Sigmoid colon (tissue), 7 donors: ENCODE results near the gene LRRTM1. TPM values are rescaled to one million over a fixed set of nuclear protein-coding genes. Genes with fewer than 3 reads are reported as not detected.

Source experiments
- DNase-seq: peaks from one replicate; pipeline ENCODE4 v3.0.0-alpha.2; 2019
- H3K27ac ChIP-seq, 4 donors: fragments of 200-600 bp; sonication (generic); one replicate each; pipeline ENCODE4 v1.5.1; 2016 to 2019; ENCODE audit warnings: mild to moderate bottlenecking in 1 of 4
- H3K27me3 ChIP-seq, 3 donors: fragments of 200-600 bp; sonication (generic); one replicate each; pipeline ENCODE4 v1.5.1; 2019; ENCODE audit warnings: mild to moderate bottlenecking in 1 of 3
- H3K36me3 ChIP-seq, 4 donors: fragments of 200-600 bp; sonication (generic); one replicate each; pipeline ENCODE4 v1.5.1; 2016 to 2019
- H3K4me1 ChIP-seq, 4 donors: fragments of 200-600 bp; sonication (generic); one replicate each; pipeline ENCODE4 v1.5.1; 2017 to 2019
- H3K4me3 ChIP-seq, 4 donors: fragments of 200-600 bp; sonication (generic); one replicate each; pipeline ENCODE4 v1.5.1; 2017 to 2019; ENCODE audit warnings: mild to moderate bottlenecking in 2 of 4, moderate library complexity in 1 of 4
- H3K9me3 ChIP-seq, 4 donors: fragments of 200-600 bp in 3 of 4; sonication (generic) in 3 of 4; one replicate each; pipeline versions ENCODE4 v1.5.1 to v1.6.1; 2013 to 2019
- EP300 ChIP-seq, 4 donors: sonication (generic); formaldehyde crosslinking; IDR thresholded peaks; one replicate each; pipeline ENCODE4 v1.6.1; 2017; ENCODE audit warnings: antibody characterized with exemption in 4 of 4
- POLR2A ChIP-seq, 2 donors: fragments of 450-650 bp; IDR thresholded peaks; one replicate each; pipeline ENCODE4 v1.6.1; 2016; ENCODE audit warnings: antibody characterized with exemption in 2 of 2, mild to moderate bottlenecking in 2 of 2, moderate library complexity in 2 of 2
- POLR2AphosphoS5 ChIP-seq, 4 donors: sonication (generic); formaldehyde crosslinking; IDR thresholded peaks; one replicate each; pipeline ENCODE4 v1.6.1; 2017; ENCODE audit warnings: antibody characterized with exemption in 4 of 4
- WGBS, 2 donors: extraction: QIAGEN DNeasy Blood & Tissue Kit; methylation state at CpG; one replicate each; pipeline ENCODE4 v1.1.7; 2013; 5-methylcytosine and 5-hydroxymethylcytosine counted together
- intact Hi-C: fragments of 100-400 bp; cut with DNase I; formaldehyde crosslinking; loops from one replicate; pipeline ENCODE4 v1.15.1; 2023
- polyA plus RNA-seq, 3 donors: library from polyadenylated mRNA; stranded (reverse); fragments of 200-250 nt; gene quantifications; one replicate each; pipeline ENCODE4 v1.2.3, GENCODE V29; 2013
- total RNA-seq, 4 donors: library from RNA; depleted of rRNA; stranded (reverse); fragments of >200 nt; gene quantifications; one replicate each; pipeline ENCODE4 v1.1.0, GENCODE V29; 2016
- TF ChIP-seq, protein P1 (sequence below), 4 experiments: fragments of 450-650 bp in 3 of 4; fragments of 200-600 bp in 1 of 4; IDR thresholded peaks; one replicate each; pipeline ENCODE4 v1.5.1; 2016 to 2019; ENCODE audit warnings: antibody characterized with exemption in 4 of 4, mild to moderate bottlenecking in 3 of 4, moderate library complexity in 2 of 4
- donor health status: healthy with polysubstance abuse.
- donor health status: Bipolar disorder and iron deficiency.
- donor health status: healthy.

The LRRTM1 gene
- total and polyA plus RNA-seq, 7 donors: 0.49 to 3.0 (median 1.5) TPM; not detected in 2

DNA sequence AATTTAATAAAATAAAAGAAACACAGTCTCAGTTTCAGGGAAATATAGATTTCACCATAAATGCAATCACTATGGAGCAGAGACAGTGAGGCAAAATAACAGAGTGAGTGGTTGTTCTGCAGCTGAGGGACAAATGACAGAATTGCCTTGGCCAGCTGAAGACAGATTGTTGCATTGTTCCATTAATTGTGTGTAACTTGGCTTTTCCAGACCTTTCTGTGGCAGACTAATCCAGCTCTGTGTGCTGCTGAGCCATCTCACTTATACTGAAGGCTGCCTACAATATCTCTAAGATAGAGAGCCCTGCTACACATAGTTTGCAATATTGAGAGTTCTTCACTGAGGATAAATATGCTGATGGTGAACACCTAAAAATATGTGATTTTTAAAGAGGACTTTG lies 11.5 kb downstream of the LRRTM1 start:
- Histone ChIP-seq H3K4me3 (no peak overlapping the region), H3K27ac (no peak overlapping the region), H3K4me1 (peaks cover 0 to 31% (median 18%) of the 10 kb centered on the region in 4 donors), H3K27me3 (no peaks in the 10 kb centered on the region), H3K9me3 (no peaks in the 10 kb centered on the region), H3K36me3 (no peaks in the 10 kb centered on the region)
- intact Hi-C loops: no loop called here
- no peak for DNase-seq
- no peak for TF ChIP-seq POLR2A (IDR thresholded peaks at IDR 0.05)
- no peak for TF ChIP-seq EP300 (IDR thresholded peaks at IDR 0.05)
- TF ChIP-seq, protein P1, sequence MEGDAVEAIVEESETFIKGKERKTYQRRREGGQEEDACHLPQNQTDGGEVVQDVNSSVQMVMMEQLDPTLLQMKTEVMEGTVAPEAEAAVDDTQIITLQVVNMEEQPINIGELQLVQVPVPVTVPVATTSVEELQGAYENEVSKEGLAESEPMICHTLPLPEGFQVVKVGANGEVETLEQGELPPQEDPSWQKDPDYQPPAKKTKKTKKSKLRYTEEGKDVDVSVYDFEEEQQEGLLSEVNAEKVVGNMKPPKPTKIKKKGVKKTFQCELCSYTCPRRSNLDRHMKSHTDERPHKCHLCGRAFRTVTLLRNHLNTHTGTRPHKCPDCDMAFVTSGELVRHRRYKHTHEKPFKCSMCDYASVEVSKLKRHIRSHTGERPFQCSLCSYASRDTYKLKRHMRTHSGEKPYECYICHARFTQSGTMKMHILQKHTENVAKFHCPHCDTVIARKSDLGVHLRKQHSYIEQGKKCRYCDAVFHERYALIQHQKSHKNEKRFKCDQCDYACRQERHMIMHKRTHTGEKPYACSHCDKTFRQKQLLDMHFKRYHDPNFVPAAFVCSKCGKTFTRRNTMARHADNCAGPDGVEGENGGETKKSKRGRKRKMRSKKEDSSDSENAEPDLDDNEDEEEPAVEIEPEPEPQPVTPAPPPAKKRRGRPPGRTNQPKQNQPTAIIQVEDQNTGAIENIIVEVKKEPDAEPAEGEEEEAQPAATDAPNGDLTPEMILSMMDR (IDR thresholded peaks at IDR 0.05): no peak
- TF ChIP-seq POLR2AphosphoS5 (IDR thresholded peaks at IDR 0.05): no peak

DNA sequence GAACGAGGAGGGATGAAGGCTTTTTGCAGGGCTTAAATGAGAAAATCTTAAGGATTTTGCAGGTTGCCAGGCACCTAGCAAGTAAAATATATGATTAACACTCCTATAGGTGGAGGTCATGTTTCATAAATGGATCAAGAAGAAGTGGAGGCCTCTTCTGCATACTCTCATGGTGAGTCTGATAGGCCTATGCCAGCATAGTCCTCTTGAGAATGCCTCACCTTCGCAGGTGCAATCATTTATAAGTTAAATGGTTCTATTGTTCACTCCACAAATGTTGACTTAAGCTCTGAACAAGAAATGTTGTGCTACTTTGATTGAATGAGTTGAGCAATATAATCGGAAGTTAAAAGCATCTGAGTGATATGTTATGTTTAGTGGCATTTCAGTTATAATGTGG lies 12.1 kb downstream of the LRRTM1 start:
- H3K4me1 ChIP-seq: peaks cover 0 to 31% (median 18%) of the 10 kb centered on the region in 4 donors
- no peak for TF ChIP-seq POLR2AphosphoS5 (IDR thresholded peaks at IDR 0.05)
- TF ChIP-seq POLR2A (IDR thresholded peaks at IDR 0.05): no peak
- TF ChIP-seq EP300 (IDR thresholded peaks at IDR 0.05): no peak
- TF ChIP-seq, protein P1 (IDR thresholded peaks at IDR 0.05): no peak
- H3K9me3 ChIP-seq: no peaks in the 10 kb centered on the region
- H3K27me3 ChIP-seq: no peaks in the 10 kb centered on the region
- no peak for DNase-seq
- no peak overlapping the region for H3K4me3 ChIP-seq
- 29 to 70% methylated on average over 3 of the region's 3 CpGs for WGBS, 2 donors
- H3K36me3 ChIP-seq: no peaks in the 10 kb centered on the region
- no peak overlapping the region for H3K27ac ChIP-seq
- intact Hi-C loops: no loop called here

DNA sequence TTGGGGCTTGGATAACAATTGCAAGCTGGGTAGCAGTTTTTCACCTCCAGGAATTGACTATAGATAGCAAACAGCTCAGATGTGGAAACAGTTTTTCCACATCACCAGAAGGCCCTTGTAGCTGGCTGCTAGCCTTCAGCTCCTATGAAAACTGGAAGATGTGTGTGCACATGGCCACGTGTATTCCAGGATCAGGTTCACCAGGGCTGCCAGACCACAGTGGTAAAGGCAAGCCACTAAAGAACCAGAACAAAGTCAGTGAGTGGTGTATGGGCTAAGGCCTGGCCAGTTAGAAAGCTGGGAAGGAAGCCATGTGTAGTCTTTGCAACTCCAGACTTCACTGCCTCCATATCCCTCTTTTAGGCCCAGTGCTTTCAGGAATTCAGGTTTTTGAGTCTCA lies 12.9 kb downstream of the LRRTM1 start:
- intact Hi-C loops: no loop called here
- Histone ChIP-seq H3K27me3 (no peaks in the 10 kb centered on the region), H3K27ac (no peak overlapping the region), H3K36me3 (no peaks in the 10 kb centered on the region), H3K4me1 (peaks cover 0 to 31% (median 18%) of the 10 kb centered on the region in 4 donors), H3K4me3 (no peak overlapping the region), H3K9me3 (no peaks in the 10 kb centered on the region)
- no peak for DNase-seq
- 58 to 68% methylated on average over 1 of the region's 1 CpG for WGBS, 2 donors
- TF ChIP-seq EP300 (IDR thresholded peaks at IDR 0.05) (no peak), POLR2AphosphoS5 (IDR thresholded peaks at IDR 0.05) (no peak), POLR2A (IDR thresholded peaks at IDR 0.05) (no peak)
- TF ChIP-seq, protein P1 (IDR thresholded peaks at IDR 0.05): no peak

DNA sequence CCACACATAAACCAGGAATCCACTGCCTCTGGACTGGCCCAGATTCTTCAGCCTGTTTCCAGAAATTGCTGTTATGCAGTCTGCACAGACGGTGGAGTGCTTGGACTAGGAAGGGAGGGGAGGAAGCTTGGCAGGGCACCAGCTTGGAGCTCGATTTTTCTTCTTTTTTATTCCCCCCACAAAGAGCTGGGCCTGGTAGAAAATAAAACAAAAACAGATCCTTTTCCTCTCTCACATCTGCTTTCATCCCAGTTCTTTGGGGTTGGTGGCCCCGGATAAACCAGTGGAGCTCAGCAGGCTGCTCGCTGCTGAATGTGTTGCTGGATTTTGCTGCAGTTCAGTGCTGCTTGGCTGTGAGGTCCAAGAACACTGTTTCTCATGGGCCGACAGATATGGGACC lies 16.0 kb downstream of the LRRTM1 start:
- peak overlapping the region in 1 of 4 donors; percentile 12 for H3K27ac ChIP-seq
- WGBS, 2 donors: 41 to 47% methylated on average over 5 of the region's 5 CpGs
- H3K4me3 ChIP-seq: no peak overlapping the region
- H3K9me3 ChIP-seq: no peaks in the 10 kb centered on the region
- H3K36me3 ChIP-seq: no peaks in the 10 kb centered on the region
- DNase-seq: peak; percentile 66
- H3K27me3 ChIP-seq: no peaks in the 10 kb centered on the region
- TF ChIP-seq POLR2AphosphoS5 (IDR thresholded peaks at IDR 0.05): peak in 2 of 4 donors; percentile 9 to 23
- no peak for TF ChIP-seq POLR2A (IDR thresholded peaks at IDR 0.05)
- TF ChIP-seq EP300 (IDR thresholded peaks at IDR 0.05): no peak
- TF ChIP-seq, protein P1 (IDR thresholded peaks at IDR 0.05): peak in 1 of 4 experiments; percentile 29
- H3K4me1 ChIP-seq: peaks cover 0 to 31% (median 18%) of the 10 kb centered on the region in 4 donors
- intact Hi-C loops: no loop called here

DNA sequence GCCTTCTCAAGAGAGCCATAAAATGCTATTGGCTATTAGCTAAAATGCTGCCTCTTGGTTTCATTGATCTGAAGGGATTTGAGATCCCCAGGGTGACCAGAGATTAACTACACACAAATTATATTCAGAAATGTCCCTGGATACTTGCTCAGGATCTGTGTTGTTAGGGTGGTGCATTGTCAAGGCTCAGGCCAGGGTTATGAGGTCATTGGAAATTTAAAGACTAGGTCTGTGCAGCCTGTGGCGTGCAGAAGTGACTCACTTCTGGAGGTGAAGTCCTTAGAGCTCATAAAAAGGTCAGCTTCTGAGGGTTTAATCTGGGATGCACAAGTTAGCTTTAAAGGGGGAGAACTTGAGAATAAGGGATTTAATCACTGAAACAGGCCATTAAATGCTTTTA lies 23.5 kb downstream of the LRRTM1 start:
- no peaks in the 10 kb centered on the region for H3K4me1 ChIP-seq

More for the DNA sequence above, 23.5 kb downstream of the LRRTM1 start:
- H3K27ac ChIP-seq: no peak overlapping the region
- no peak for DNase-seq
- no peak overlapping the region for H3K4me3 ChIP-seq
- H3K9me3 ChIP-seq: no peaks in the 10 kb centered on the region
- intact Hi-C loops: no loop called here
- no peaks in the 10 kb centered on the region for H3K27me3 ChIP-seq
- WGBS, 2 donors: 86 to 88% methylated on average over 1 of the region's 1 CpG
- TF ChIP-seq EP300 (IDR thresholded peaks at IDR 0.05) (no peak), POLR2A (IDR thresholded peaks at IDR 0.05) (no peak), POLR2AphosphoS5 (IDR thresholded peaks at IDR 0.05) (no peak)
- TF ChIP-seq, protein P1 (IDR thresholded peaks at IDR 0.05): no peak
- H3K36me3 ChIP-seq: no peaks in the 10 kb centered on the region
